Stimulated activated CD4-positive, alpha-beta T cell treated with anti-CD3 and anti-CD28 coated beads, TNF-alpha, amount 100 ng/mL, for 1 hour (primary cell): ENCODE results near the gene OR2A2.
"Not testable (repeated sequence)": the region's sequence is repeated elsewhere in the genome, so short reads cannot be mapped to it uniquely, and the experiment has no call there.

ENCODE experiments used
- DNase-seq, 3 donors: peaks; one replicate each; pipeline ENCODE4 v3.0.0-alpha.2; 2020; ENCODE audit warnings: low read depth in 3 of 3, low spot score in 1 of 3

OR2A2 gene

DNA sequence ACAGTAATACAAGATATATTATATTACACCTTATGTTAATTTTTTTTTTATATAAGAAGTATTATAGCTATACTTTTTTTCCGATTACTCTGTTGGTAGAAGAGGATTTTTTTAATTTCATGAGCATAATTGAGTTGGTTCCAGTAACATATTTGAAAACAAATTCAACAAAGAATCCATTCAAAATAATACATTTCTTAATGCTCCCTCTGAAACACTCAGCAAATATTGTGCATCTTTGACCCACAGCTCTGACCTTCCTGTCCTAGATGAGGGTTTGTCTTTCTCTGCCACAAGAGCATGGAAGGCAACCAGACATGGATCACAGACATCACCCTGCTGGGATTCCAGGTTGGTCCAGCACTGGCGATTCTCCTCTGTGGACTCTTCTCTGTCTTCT lies at the start of gene OR2A2:
OR2A2 (plus strand) TSS at position 301 of the 400 bp plus-strand sequence; CDS start at position 301, 0 bp downstream.
- DNase-seq = no peak

- DNase-seq = no peak
Measured at GRCh38 chr7:144063710-144064109, 45.7 kb upstream of the OR2A2 start.

DNA sequence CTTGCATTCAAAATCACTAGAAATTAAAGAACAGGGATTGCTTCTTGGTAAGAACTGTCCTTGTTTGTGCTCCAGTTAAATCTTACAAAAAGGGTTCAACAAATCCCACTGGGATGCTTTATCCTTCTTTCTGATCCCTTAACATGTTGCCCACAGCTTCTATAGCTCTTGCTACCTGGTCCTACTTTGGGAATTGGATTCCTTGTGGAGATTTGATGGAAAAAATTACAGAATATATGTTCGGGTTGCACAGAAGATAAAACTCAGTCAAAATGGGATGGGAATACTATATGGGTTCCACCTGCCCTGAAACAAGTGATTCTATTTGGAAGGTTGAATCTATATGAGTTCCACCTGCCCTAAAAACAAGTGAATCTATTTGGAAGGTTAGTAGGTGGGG lies 39.9 kb upstream of the OR2A2 start, which contains the start of gene OR2A25:
OR2A25 (plus strand) TSS at position 301 of the 400 bp plus-strand sequence. CDS start 4,409 bp downstream, outside the sequence.
- no peak for DNase-seq

- no peak for DNase-seq
Measured at GRCh38 chr7:144069953-144070352, 39.4 kb upstream of the OR2A2 start.

GRCh38 chr7:144074374-144074773 lies 35.0 kb upstream of the OR2A2 start:
- DNase-seq = no peak

DNA sequence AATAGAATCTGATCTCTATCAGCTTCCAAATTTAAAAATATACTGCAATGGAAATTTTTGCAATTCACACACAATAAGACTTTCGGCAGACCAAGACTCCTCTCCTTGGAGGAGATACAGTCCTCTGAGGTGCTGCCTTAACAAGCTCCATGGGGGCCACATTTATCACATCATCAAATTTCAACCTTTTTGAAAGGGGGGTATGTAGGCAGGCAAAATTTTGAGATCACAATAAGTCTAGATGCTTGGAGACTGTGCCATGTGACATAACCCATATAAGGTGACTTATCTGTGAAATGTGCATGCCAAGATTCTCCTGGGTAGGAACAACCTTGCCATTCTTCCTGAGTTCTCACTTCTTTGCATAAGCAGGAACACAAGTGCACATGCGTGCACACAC lies 23.4 kb upstream of the OR2A2 start, which contains the start of gene OR2A12:
OR2A12 (plus strand) TSS at position 301 of the 400 bp plus-strand sequence. CDS start 8,830 bp downstream, outside the sequence.
- no peak for DNase-seq

GRCh38 chr7:144086730-144087129 lies 22.7 kb upstream of the OR2A2 start:
- DNase-seq = no peak

DNA sequence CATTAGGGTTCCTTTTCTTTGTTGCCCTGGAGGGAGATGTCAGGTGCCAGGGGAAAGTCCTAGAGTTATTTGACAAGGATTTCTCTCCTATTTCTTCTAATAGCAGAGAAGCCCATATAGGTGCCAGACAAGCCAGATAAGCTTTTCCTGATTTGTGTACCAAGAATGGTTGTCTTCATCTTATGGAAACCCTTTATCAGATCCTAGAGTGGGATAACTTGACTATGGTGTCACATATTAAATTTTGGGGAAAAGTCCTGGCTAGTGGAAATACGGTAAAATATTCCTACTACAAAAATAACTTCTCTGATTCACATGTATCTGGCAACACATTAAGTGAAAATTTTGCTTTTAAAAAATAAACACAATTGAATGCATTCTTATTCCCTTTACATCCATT lies 22.2 kb upstream of the OR2A2 start:
- DNase-seq = no peak

DNA sequence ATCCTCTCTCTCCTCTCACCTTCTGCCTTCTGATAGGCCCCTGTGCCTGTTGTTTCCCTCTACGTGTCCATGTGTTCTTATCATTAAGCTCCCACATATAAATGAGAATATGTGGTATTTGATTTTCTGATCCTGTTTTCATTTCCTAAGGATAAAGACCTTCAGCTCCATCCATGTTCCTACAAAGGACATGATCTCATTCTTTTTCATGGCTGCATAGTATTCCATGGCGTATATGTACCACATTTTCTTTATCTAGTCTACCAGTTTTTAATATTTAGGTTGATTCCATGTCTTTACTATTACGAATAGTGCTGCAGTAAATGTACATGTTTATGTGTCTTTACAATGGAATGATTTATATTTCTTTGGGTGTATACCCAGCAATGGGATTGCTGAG lies 18.7 kb upstream of the OR2A2 start:
- DNase-seq = no peak

- DNase-seq = no peak
Measured at GRCh38 chr7:144098776-144099175, 10.6 kb upstream of the OR2A2 start.

DNA sequence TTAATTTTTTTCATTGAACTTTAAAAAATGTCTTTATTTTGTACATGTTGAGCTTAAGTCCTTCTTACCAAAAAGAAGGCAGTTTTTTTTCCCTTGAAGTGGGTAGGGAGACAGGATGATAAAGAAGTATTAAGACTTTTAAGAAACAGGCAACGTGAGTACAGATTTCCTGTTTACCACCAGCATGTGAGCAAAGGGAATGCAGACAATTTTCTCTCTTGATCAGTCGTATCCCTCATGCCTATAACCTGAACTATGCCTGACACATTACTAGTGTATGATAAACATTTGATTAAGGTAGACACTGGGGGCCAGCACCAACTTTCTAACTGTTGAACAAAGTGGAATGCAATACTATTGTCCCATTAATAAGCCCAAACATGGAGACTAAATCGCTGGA lies 8.8 kb upstream of the OR2A2 start:
- DNase-seq = no peak

DNA sequence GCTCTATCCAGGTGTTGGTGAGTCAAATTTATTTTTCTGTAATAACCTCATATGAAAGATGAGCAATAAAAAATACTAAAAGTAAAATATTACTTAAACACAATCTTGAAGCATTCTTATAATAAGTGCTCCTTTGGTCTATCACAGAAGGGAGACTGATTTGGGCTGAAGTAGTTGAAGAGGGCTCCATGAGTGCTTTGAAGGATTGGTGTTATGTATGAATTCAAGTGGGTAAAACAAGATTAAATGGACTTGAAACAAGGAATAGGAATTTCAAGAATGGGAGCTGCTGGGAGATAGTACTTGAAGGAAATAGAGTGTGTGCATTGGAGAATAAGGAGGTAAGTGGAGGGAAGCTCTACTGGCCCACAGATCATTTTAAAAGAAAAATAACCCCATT lies 7.3 kb upstream of the OR2A2 start:
- no peak for DNase-seq

DNA sequence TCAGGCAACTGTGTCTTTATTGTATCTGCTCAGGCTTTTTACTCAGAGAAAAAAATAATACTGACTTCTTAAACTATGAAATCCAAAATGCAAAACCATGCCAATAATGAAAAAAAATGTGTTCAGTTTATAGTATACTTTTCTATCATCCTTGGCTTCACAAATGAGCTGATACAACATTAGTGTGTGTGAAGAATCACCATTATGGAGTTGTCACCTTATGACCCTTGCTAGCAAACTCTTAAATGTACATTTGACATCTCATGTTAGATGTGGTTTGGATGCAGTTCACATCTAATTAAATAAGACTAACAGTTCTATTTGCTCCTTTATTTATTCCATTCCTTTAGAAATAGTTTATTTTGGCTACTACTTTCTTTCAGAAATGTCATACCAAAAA lies 4.2 kb upstream of the OR2A2 start:
- DNase-seq = no peak

- DNase-seq = no peak
Measured at GRCh38 chr7:144110272-144110671, 889 bp downstream of the OR2A2 start.

- DNase-seq = no peak
Measured at GRCh38 chr7:144113651-144114050, 4.3 kb downstream of the OR2A2 start.

GRCh38 chr7:144118341-144118740 lies 9.0 kb downstream of the OR2A2 start:
- no peak for DNase-seq

GRCh38 chr7:144122876-144123275 lies 13.5 kb downstream of the OR2A2 start, which contains the start of gene OR2A14:
OR2A14 (plus strand) TSS chr7:144123176; CDS start chr7:144129113, 5,937 bp downstream.
- DNase-seq = no peak

GRCh38 chr7:144127714-144128334 lies 18.4 kb downstream of the OR2A2 start:
- peak; percentile 58 to 90 (median 66) for DNase-seq

GRCh38 chr7:144129601-144130000 lies 20.2 kb downstream of the OR2A2 start:
- not testable (repeated sequence) for DNase-seq

GRCh38 chr7:144130730-144131129 lies 21.3 kb downstream of the OR2A2 start:
- no peak for DNase-seq

DNA sequence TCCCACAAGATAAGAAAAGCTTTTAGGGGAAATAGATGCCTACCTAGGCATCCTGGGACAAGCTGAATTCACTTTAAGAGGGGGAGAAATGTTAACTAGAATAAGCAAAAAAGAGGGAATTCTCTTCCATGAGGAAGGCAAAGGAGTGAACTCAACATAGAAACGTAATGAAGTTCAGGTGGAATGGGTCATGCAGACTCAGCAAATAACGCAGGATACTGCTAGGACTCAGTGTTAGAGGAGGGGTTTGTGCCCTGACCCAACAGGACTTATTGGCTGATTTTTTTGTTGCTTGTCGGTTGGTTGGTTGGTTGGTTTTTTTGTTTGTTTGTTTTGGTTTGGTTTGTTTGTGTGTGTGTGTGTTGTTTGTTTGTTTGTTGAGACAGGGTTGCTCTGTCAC lies 22.9 kb downstream of the OR2A2 start:
- no peak for DNase-seq

DNA sequence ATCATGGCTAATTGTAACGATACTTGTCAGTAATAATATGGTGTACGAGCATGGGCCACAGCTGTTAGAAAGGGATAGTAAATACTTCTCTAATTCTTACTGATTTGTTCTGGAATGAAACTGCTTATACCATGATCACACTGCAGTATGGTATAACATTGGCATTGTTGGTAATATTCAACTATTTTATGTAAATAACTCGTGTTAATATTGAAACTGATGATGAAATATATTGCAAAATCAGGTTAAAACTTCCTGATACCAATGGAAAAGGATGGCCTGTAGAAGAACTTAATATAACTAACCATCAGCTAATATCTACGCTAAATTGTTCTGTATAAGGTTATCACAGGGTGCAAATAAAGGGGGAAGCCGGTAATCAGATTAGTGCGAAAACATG lies 23.9 kb downstream of the OR2A2 start:
- DNase-seq = no peak

DNA sequence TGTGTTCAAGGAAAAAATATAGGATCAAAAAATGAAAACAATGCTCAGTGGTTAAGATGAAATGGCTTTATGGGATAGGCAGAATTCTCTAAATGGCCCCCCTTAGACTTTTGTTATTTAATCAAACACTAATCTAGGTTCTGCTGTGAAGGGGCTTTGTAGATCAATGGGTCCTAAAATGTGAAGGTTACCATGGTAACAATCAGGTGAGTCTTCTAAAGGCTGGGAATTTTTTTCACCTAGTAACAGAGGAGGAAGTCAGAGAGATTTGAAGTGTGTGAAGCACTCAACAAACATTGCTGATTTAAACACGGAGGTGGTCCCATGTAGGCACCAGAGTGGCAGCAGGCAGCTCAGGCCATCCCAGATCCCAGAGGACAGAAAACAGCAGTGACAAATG lies 24.7 kb downstream of the OR2A2 start:
- DNase-seq = no peak
